HG03045 (cell line): Measurements from ENCODE around the gene FUBP3.
"Not testable (repeated sequence)": the region's sequence is repeated elsewhere in the genome, so short reads cannot be mapped to it uniquely, and the experiment has no call there.

ENCODE experiments used
- ATAC-seq: cut with Tn5 transposase; IDR thresholded peaks from one replicate; pipeline ENCODE4 v1.9.1; 2021; ENCODE audit warnings: mild to moderate bottlenecking, moderate library complexity; ENCODE audit not compliant: unreplicated experiment

The FUBP3 gene

DNA sequence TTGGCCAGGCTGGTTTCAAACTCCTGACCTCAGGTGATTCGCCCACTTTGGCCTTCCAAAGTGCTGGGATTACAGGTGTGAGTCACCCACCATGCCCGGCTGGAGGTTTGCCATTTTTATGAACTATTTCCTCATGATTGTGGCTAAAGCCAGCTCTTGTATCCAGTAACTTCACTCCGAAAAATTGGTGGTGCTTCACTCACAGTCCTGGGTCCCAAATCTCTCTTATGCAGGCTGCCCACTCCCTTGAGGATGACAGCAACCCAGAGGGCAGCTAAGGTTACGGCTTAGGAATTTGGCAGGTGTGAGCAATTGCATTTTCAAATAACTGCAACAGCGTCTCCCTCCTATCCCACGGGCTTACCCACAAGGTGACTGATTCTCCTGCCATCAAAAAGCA lies 23.4 kb upstream of the FUBP3 start:
- no peak for ATAC-seq

DNA sequence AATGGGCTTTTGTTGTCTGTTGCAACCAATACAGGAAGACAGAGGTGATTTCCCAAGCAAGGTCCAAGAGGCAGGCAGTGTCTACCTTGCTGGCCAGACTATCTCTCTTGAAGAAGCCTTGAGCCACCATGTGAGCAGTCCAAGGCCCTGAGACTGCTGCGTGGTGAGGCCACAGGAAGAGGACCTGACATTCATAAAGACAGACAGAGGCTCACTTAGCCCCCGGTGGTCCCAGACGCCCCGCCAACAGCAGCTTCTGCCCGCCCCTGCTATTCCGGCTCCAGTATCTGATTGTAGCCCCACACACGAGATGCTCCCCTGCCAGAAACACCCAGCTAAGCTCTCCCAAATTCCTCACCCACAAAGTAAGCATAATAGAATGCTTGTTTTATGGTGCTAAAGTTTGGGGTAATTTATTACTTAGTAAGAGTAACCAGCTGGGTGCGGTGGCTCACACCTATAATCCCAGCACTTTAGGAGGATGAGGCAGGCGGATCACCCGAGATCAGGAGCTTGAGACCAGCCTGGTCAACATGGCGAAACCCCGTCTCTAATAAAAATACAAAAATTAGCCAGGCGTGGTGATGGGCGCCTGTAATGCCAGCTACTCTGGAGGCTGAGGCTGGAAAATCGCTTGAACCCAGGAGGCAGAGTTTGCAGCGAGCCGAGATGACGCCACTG lies 22.8 kb upstream of the FUBP3 start:
- no peak for ATAC-seq

DNA sequence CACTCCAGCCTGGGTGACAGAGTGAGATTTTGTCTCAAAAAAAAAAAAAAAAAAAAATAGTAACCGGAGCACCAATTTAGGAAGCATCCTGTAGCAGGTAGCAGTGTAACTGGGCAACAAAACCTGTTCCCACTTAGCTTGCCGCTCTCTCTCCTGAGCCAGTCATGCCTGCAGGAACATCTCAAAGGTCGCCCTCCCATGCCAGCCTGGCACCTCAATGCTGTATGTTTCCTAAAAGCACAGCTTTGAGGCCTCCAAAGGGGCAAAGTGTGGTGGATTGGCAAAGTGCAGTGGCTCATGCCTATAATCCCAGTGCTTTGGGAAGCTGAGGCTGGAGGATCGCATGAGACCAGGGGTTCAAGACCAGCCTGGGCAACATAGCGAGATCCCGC lies 22.3 kb upstream of the FUBP3 start:
- ATAC-seq, result no peak

DNA sequence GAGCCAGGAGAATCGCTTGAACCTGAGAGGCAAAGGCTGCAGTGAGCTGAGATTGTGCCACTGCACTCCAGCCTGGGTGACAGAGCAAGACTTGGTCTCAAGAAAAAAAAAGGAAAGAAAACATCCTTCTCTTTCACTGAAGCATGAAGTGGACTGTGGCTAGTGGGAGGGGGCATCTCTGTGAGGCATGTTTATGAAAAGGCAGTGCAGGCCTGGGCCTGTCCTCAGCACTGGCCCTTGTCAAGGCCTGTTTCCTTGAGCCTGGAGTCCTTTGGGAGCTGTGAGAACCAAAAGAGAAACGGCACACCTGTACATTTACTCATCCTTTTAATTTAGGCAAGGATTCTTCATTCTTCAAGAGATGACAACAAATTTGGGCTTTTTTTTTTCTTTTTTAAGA lies 18.3 kb upstream of the FUBP3 start:
- no peak for ATAC-seq

DNA sequence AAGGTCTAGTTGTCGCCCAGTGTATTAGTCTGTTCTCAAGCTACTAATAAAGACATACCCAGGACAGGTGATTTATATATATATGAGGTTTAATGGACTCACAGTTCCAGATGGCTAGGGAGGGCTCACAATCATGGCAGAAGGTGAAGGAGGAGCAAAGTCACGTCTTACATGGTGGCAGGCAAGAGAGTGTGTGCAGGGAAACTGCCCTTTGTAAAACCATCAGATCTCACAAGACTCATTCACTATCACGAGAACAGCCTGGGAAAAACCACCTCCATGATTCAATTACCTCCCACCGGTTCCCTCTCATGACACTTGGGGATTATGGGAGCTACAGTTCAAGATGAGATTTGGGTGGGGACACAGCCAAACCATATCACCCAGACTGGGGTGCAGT lies 16.9 kb upstream of the FUBP3 start:
- not testable (repeated sequence) for ATAC-seq

DNA sequence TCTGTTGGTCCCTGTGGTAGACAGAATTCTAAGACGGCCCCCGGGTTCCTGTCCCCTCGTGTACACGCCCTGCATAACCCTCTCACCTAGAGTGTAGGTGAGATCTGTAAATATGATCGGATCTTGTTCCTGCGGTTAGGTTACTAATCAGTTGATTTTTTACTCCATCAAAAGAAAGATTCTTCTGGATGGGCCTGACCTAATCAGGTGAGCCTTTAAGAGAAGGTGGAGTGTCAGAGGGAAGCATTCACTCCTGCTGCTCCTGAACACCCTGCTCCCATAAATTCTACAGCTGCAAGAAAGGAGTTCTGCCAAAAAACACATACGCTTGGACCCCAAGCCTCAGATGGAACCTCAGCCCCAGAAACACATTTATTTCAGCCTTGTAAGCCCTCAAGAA lies 15.6 kb upstream of the FUBP3 start:
- no peak for ATAC-seq

DNA sequence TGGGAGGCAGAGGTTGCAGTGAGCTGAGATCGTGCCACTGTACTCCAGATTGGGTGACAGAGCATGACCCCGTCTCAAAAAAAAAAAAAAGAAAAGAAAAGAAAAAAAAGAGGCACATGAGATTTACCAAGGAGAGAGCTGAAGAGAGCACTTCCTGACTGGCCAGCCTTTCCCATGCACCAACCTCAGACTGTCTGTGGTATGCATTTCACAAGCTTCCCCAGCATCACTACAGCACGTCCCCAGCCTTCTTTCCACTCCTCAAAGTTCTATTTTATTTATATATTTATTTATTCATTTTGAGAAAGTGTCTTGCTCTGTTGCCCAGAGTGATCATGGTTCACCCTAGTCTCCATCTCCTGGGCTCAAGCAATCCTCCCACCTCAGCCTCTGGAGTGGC lies 13.6 kb upstream of the FUBP3 start:
- no peak for ATAC-seq

DNA sequence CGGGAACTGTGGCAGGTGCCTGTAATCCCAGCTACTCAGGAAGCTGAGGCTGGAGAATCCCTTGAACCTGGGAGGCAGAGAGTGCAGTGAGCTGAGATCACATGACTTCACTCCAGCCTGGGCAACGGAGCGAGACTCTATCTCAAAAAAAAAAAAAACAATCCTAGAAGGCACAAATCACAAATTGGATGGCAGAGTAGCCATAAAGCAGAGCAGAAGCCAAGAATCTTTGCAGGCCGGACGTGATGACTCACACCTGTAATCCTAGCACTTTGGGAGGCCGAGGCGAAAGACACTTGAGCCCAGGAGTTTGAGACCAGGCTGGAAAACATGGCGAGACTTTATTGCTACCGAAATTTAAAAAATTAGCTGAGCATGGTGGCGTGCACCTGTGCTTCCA lies 9.2 kb upstream of the FUBP3 start:
- no peak for ATAC-seq

DNA sequence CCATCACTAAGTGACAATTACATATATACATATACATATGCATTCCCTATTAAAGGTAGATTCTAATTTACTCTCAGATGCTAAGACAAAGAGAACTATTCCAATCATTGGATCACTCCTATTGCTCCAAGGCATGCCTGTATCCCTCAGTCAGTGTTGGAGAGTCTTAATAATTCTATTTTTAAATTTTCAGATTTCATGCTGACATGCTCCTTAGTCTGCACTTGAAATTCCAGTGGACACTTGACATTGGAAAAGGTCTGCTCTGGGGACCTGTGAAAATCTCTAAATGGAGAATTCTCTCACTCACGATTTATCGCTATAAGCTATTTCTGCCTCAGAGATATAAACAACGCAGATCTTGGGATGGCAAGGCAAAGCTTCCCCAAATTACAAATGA lies 3.9 kb upstream of the FUBP3 start:
- ATAC-seq, result no peak

DNA sequence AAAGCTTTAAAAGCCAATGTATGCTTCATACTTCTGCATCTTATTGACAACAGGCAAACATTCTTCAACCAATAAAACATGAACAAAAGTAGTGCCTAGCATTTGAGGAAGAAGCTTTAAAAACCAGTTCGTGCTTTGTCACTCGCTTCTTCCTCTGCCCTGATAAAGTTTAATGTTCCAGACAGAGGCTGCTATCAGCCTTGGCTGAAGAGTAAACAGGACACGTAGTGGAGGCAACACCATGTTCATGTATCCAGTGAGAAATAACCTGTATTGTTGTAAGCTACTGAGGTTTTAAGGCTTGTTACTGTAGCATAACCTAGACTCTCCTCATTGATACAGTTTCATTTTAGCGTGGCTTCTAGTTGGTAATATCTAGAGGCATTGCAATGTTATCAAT lies 3.2 kb upstream of the FUBP3 start:
- ATAC-seq, result no peak

DNA sequence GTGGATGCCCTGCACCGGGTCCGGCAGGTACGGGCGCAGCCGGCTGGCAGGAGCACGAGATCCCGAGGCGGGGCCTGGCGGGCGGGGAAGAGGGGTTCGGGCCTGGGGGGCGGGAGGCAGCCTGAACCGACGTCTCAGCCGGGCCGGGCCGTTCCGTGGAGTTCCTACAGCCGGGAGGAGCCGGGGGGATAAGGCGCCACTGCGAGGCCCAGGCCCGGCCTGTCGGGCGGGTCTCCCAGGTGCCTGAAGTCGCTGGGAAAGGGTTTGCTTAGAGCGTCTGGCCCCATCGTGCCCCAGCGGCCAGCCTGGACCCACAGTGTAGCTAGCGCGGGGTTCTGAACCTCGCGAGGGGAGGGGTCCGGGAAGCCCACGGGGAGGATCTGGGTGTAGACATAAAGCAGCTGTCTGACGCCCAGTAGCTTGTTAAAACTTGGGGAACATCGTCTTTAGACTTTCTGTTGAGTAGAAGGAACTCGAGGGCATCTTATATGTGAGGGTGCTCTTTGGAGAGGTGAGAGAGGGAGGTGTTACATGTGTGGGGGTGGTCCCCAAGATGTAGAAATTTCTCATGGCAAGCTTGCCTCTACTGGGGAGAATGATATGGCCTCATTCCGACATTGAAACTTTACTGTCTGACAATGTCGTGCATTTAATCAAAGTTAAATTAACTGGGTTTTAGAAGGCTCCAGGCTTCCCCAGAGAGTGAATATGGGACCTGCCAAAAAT lies 524 bp downstream of the FUBP3 start:
- peak; percentile 12 for ATAC-seq

DNA sequence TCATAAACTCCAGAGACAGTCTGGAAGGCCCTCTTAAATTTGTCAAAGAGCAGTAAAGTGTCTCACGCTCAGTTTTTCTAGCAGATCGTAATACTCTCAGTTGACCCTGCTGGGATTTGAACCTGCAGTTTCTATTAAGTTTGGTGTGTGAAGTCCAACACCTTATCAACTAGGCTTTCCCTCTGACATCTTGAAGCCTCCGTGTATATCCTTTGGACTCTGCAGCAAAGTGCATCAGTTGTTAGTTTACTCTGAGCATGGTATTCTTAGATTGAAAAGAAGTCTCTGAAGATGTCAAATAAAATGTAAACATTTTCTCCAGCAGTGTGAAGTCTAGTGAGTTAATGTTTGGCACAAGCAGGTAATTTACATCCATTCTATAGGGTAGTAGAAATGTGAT lies 2.4 kb downstream of the FUBP3 start:
- no peak for ATAC-seq

DNA sequence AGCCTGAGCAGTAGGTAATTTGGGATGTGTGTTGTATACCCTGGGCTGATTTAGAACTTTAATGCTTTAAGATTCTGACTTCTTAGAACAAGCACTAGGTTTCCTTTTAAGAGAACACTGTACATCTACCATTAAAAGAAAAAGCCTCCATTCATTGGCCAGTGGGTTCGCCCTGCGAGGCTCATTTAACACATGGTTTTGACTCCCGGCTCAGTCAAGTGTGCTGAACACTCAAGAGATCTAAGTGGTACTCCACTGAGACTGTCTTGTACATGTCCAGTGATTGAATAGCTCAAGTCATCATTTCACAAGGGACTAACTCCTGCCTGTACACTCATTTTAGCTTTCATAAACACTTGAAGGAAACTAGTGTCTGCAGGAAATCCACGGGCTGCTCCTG lies 3.9 kb downstream of the FUBP3 start:
- ATAC-seq, result no peak

DNA sequence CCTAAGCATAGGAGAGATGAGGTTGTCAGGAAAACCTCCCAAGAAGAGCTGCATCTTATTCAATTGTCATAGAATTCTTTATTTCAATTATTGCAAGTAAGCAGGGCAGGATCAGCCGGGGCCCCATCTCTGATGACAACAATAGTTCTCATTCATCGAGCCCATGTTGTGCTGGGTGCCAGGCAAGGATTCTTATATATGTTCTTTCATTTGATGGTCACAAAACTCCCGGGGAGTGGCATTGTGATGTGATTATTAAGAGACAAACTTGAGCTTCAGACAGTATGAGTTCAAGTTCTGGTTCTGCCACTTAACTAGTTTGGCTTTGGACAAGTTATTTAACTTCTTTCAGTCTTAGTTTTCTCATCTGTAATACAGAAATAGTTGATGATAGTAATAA lies 8.5 kb downstream of the FUBP3 start:
- ATAC-seq, result no peak

DNA sequence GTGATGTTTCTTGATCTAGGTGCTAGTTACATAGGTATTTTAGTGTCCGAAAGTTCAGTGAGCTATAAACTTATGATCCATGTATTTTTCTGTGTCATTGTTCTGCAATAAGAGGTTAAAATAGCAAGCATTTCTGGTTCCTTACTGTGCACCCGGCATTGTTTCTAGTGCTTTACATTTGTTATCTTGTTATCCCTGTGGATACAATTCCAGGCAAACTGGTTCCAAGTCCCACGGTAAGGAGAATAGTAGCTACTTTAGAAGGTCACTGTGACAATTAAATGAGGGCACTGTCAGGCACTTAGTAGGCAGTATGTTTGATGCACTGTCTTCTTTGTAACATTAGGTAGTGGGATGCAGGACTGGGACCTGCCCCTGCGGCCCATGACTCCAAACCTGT lies 9.0 kb downstream of the FUBP3 start:
- ATAC-seq, result no peak

DNA sequence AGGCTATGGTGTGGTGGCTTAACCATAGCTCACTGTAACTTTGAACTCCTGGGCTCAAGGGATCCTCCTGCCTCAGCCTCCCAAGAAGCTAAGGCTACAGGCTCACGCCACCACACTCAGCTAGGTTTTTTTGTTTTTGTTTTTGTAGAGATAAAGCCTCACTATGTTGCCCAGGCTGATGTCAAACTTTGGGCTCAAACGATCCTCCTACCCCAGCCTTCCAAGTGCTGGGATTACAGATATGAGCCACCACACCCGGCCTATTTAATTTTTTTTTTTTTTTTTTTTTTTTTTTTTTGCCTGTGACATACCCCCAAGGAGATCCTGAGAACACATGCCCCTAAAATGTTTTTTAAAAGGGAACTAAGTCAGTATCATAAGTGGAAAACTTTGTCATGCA lies 10.4 kb downstream of the FUBP3 start:
- no peak for ATAC-seq

DNA sequence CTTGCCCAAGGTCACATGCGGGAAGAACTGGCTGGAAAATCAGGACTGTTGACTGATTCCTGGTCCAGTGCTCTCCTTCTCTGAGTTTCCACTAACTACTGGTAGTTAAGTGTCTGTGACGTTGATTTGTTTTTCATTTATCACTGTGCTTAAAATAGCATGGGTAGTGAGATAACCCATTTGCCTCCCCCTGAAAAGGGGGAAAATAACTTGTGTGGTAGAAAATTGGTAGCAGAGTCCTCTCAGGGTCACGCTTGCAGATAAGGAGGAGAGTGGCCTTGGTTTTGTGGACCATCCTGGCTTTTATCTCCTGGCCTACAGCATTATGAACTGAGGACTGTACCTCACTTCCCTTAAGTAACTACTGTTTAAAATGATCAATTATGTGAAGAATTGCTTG lies 10.9 kb downstream of the FUBP3 start:
- ATAC-seq, result no peak

DNA sequence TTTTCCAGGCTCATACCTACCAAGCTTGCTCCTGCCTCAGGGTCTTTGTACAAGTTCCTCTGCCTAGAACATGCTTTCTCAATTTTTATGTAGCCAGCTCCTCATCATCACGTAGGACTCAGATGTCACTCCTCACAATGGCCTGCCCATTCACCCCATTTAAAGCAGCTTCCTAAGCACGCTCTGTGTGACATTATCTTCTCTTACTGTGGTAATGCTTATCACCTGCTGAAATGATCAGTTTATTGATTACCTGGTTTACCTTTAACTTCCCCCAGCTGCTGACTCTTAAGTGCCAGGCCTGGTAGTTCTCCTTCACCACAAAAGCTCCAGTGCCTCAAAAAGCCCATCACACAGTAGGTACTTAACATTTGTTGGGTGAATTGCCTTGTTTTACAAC lies 13.6 kb downstream of the FUBP3 start:
- no peak for ATAC-seq

DNA sequence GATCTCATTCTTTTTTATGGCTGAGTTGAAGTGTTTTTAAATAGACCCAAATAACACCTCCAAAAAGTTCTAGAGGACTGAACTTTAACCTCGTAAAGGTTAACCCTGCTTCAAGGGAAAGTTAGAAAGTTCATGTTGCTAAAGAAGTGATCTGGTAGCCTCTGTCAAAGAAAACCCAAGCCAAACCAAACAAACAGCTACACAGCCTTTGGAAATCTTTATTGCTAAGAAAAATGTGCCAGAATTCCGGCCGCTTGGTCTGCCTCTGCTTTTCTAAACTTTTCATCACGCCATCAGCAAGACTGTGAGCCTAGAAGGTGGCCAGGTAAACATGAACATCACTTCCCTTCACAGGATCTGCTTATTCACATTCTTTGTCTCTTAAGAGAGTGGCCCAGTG lies 17.9 kb downstream of the FUBP3 start:
- ATAC-seq, result no peak

DNA sequence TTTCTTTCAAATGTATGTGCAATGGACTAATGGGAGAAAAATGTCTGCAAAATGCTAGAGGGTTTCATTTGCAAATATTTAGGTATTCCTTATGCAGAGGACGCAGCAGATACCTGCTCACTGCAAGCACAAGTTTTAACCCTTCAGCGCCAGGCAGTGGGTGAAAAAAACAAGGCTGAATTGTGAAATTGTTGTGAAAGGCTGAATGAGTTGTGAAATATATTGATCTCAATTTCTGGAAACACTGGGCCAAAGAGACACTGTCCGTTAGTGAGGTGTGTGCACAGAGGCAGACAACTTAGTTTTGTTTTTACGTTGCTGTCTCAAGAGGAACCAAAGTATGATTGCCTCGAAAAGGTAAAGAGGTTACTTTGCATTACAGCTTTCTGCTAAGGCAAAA lies 18.8 kb downstream of the FUBP3 start:
- ATAC-seq, result no peak

DNA sequence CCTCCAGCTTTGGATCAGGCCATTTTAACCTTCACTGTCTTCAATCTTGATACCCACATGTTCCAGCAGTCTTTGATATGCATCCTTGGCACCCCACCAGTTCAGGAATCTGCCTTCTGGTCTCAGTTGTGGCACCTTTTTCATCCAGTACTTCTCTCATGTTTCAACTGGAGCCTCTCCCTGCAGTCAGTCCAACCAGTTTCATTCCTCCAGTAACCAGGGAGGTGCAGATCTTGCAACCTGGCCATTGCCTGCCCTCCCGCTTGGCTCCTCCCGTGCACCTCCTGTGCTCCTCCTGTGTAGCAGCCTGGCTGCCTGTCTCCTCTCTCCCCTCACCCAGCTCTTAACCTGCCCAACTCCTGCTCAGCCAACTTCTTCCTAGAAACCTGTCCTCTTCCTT lies 20.2 kb downstream of the FUBP3 start:
- ATAC-seq, result no peak

DNA sequence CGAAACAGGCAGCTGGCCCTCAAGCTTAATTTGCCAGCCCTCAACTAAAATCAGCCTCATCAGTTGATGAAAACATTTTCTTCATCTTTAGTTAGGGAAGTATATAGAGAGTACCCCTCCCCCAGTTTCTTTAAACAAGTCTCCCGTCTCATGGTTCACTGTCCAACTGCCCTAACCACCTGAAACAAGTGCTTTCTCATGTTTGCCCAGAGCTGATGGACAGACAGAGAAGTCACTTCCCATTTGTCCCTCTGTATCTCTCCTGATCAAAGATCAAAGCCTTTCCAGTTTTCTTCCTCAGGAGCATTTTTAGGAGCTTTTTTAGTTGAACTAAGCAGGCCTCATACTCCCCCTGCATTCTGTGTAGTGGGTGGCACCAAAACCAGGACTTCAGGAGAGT lies 21.7 kb downstream of the FUBP3 start:
- no peak for ATAC-seq

DNA sequence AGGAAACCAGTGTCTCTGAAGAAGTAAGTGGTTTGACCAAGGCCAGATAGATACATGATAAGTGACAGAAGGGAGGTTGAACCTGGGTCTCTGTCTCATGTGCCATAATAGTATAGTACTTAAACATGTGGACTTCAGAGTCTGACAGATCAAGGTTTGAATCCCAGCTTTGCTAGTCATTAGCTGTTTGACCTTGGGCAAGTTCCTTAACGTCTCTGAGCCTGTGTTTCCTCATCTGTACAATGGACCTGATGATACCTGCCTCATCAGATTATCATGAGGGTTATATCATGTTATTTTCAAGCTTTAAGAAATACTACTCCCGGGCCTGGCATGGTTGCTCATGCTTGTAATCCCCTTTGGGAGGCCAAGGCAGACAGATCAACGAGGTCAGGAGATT lies 24.9 kb downstream of the FUBP3 start:
- no peak for ATAC-seq
